Cerebellar nuclear complex (tissue), 1 donor: ENCODE results near the gene PSME2.

ENCODE experiments used
- DNase-seq, 2 experiments: peaks; one replicate each; lab custom pipeline; 2025; lab: John Stamatoyannopoulos, UW

The PSME2 gene

GRCh38 chr14:24135834-24136683 is 10.4 kb downstream of the PSME2 start, which contains the start of gene PSME1:
Gene PSME1, plus strand, starts transcription at chr14:24136194. Its CDS starts 69 bp downstream, at chr14:24136263.
- peak; percentile 74 to 79 for DNase-seq

- no peak for DNase-seq
Measured at GRCh38 chr14:24135584-24135833, 10.9 kb downstream of the PSME2 start.

DNA sequence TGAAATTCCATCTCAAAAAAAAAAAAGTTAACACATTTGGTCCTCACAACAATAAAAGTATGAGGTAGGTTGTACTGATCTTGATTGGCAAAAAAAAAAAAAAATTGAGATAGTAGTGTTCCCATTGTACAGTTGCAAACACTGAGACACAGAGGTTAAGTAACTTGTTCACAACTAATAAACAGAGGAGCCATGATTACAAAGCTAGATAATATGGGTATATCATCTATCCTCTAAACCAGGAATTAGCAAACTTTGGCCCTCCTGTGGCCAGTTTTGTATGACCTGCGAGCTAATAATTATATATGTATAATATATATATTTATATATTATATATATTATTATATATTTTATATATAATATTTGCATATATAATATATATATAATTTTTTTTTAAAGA is 12.7 kb downstream of the PSME2 start:
- no peak for DNase-seq

DNA sequence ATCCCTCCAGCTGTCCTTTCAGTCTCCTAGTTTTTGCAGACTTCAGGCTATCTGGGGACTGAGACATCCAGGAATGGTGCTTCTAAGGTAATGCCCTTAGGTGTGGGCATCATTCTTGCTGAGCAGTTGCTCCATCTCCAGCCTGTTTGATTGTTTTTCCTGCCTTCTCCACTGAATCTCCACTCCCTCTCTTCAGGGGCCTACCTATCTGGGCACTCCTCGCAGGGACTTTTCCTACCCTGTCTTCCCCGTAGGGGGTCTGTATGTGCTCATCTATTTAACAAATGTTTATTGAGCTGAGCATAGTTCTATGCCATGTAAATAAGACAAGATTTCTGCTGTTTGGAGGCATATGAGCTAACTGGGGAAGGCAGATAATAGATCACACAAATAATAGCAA is 13.4 kb downstream of the PSME2 start:
- DNase-seq = no peak

- DNase-seq = no peak
Measured at GRCh38 chr14:24132061-24132685, 14.2 kb downstream of the PSME2 start.

GRCh38 chr14:24131549-24131966 is 14.9 kb downstream of the PSME2 start:
- no peak for DNase-seq

DNA sequence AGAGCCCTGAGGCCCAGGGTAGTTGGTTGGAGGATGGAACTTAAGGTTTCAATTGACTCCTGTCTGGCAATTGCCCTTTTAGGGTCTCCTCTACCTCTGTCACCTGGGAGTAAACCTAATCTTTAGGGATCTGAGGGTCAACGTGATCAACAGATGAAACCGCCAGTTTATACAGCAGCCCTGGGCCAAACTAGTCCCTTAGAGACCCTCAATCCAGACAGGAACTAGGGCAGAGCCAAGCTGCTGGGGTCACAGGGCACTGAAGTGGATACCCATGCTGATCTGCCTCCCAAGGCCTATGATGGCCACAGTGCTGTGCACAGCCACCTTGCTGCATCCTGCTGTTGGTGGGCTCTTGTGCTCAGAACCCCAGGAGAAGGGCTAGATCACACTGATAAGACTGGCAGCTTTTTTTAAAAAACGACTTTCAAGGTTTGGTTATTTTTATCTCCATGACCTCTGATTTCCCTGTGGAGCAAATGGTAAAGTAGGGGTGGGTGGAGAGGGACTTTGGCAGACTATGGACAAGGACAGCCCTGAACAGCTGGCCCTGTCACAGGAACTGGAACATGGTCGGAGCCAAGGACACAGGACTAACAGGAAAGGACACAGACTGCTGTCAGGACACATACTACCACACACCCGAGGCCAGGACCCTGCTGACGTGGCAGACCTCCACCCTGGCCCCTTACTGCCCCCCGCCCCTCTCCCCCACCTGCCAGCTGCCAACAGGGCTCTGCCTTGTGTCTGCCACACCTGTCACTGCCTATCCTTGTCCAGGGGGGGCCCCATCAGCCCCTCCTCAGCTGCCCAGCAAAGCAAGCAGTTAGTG is 15.5 kb downstream of the PSME2 start:
- no peak for DNase-seq

DNA sequence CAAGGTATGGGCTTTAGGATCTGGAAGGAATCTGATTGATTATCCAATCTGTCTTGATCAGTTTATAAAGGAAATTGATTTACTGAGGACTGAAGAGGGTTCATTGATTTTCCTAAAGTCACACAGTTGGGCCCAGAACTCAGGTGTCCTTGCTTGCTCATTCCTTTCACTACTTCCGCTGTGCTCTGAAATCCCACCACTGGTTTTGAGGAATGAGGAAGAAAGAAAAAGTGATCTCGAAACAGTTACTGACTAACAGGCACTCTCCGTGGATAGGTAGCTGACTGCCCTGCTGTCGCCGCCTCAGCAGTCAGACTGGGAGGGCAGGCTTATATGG is 16.1 kb downstream of the PSME2 start, which contains the start of gene FITM1:
Gene FITM1 (plus strand): TSS at position 280 of the 337 bp plus-strand sequence. CDS start 905 bp downstream, outside the sequence.
- DNase-seq = no peak

GRCh38 chr14:24129410-24129998 is 16.9 kb downstream of the PSME2 start:
- DNase-seq = no peak

GRCh38 chr14:24127673-24128072 is 18.7 kb downstream of the PSME2 start:
- no peak for DNase-seq

DNA sequence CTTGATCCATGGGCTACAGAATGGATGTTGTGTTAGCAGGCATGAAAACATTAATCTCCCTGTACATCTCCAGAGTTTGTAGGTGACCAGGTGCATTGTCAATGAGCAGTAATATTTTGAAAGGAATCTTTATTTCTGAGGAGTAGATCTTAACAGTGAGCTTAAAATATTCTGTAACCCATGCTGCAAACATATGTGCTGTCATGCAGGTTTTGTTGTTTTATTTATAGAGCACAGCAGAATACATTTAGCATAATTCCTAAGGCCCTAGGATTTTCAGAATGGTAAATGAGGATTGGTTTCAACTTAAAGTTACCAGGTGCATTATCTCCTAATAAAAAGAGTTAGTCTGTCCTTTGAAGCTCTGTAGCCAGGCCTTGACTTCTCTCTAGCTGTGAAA is 19.5 kb downstream of the PSME2 start:
- no peak for DNase-seq

DNA sequence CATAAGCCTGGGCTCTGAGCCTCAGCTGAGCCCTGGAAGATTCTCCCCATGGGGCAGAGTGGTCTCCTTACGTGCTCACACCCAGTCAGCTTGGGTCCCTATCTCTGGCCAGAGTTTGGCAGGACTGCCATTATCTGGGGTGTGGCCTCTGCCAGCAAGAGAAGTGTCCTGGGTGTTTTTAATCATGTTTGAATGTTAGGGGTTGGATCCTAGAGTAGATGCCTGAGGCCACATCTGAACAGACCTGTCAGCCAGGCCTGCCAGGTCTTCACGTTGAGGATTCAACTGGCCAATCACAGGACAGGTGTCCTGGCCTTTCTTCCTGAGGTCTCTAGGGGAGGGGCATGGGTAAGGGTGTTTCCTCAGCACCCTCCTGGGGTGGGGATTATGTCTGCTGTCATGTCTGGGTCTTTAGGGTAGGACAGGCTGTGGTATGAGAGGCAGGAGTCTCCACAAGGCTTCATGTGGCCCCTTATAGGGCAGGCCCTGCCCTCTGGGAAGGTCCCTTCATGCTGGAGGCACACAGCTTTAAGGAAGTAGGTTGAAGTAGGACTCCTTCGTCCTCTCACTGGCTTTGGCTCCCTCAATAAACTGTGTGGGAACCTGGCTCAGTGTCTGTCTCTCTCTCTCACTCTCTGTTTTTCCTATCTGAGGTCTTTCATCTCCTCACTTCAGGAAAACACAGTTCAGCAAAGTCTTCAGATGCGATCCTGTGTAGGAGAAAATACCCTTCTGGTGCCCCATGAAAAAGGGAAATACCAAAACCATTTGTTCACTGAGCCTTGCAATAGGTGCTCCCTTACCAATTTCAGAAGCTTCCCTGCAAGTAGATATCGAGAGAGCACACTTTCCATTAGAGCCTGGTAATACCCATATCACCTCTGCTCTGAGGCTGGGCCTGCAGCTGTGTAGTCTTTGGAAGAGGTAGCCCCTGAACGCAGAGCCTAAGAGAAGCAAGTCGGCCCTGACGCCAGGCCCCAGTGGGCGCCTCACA is 22.7 kb downstream of the PSME2 start:
- DNase-seq = no peak

DNA sequence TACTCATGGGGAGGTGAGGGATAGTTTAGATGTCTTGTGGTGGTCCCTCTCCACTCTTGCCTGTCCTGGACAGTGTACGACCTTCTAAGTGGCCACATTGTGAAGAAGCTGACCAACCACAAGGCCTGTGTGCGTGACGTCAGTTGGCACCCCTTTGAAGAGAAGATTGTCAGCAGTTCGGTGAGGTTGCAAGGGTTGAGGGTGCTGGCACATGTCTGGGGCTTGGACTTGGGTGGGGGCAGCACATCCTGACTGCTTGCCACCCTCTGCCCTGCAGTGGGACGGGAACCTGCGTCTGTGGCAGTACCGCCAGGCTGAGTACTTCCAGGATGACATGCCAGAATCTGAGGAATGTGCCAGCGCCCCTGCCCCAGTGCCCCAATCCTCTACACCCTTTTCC is 23.5 kb downstream of the PSME2 start:
- no peak for DNase-seq

GRCh38 chr14:24122416-24122815 is 24.0 kb downstream of the PSME2 start:
- no peak for DNase-seq

- DNase-seq = no peak
Measured at GRCh38 chr14:24121210-24121609, 25.2 kb downstream of the PSME2 start.

DNA sequence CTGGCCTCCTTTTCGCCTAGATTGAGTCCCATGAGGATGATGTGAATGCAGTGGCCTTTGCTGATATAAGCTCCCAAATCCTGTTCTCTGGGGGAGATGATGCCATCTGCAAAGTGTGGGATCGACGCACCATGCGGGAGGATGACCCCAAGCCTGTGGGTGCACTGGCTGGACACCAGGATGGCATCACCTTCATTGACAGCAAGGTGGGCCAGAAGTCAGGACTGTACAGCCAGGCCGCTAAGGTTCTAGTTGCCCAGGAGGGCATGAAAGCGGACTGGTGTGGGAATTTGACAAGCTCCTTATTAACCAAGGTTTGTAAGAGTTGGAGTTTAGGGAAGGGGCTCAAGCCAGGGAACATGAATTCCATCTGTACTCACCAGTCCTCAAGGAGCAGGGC is 26.7 kb downstream of the PSME2 start:
- DNase-seq = no peak

DNA sequence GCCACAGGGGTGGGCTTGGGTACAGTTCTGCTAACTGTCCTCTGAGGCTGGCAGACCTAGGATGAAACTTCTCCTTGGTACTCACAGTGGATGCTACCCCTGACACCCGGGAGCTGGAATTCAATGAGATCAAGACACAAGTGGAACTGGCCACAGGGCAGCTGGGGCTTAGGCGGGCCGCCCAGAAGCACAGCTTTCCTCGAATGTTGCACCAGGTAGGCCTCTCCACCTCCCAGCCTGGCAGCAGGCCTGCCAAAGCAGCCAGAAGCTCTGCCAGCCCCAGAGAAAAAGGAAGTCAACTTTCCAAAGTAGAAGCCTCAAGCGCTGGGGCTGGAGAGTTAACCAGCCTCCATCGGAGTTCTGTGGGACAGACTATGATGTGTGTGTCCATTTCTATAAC is 29.2 kb downstream of the PSME2 start:
- no peak for DNase-seq

DNA sequence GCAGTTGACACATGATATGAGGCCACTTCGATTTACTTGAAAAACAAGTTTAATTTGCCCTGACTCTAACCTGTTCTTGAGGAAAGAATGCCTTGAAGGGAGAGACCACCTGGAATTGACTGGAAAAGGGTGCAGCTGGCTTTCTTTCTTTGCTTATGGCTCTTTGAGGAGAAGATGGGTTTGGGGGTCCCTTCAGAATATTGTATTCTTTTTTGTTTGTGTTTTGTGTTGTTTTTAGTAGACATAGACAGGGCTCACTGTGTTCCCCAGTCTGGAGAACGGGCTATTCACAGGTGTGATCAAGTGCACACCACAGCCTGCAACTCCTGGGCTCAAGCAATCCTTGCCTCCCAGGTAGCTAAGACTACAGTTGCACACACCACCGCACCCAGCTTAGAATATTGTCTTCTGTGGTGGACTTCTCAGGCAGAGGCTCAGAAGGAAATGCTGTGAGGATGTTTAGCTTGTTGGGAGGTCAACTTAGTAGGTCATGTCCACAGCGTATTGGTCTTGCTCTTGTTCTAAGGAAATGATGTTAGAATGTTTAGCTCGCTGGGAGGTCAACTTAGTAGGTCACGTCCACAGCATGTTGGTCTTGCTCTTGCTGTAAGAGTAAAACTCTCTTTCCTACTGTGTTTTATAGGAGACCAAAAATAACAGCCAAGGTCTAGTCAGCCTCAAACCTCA is 30.1 kb downstream of the PSME2 start:
- no peak for DNase-seq

DNA sequence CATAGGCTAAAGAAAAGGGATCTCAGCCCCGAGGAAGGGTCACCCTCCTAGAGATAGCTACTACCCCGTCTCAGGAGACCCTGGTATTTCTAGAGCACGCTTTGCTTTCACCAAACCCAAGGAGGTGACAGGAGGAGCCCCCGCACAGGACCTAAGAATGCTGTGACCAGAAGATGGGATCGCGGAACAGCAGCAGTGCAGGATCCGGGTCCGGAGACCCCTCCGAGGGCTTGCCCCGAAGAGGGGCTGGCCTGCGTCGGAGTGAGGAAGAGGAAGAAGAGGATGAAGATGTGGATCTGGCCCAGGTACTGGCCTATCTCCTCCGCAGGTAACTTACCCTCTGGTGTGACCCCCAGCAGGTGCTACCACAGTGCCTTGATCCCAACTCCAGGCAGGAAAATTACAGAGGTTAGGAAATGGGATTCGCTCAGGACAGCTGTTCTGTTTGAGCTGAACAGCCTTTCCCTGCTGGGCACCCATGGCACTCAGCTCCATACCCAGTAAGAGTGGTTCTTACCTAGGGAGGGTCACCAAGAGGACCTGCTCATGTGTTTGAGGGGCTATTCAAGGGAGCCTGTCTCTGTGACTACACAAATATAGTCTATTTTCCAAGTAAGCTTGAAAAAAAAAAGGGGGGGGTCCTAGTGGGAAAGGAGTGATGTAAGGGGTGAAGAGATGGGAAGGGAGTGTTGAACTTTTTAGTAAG is 30.8 kb downstream of the PSME2 start:
- DNase-seq = no peak
